Measurements from ENCODE around the gene GORAB. TPM values are rescaled to one million over a fixed set of nuclear protein-coding genes. Genes with fewer than 3 reads are reported as not detected.

Gene GORAB
- 9.2 and 10.1 TPM in 2 replicates for total RNA-seq (2012; rRNA removed)

- Histone ChIP-seq H3K36me3 (ENCODE audit: insufficient read depth, low read length) (no peaks in the 10 kb centered on the region), H3K9me3 (replicated peaks; ENCODE audit: low read length) (no peaks in the 10 kb centered on the region), H3K4me1 (ENCODE audit: control insufficient read depth, insufficient read depth, low read length) (peaks cover 8% of the 10 kb centered on the region), H3K4me2 (ENCODE audit: low read length) (peak within 1 kb of the TSS; percentile 84), H3K27me3 (ENCODE audit: control insufficient read depth, insufficient read depth, low read length) (no peaks in the 10 kb centered on the region), H3K9ac (ENCODE audit: low read depth, low read length) (peak within 1 kb of the TSS; percentile 94), H3K4me3 (ENCODE audit: low read length) (peak within 1 kb of the TSS; percentile 80)
These were observed at the start of gene GORAB for GRCh38 chr1:170531758-170532657. TSS of gene GORAB (plus strand) at chr1:170532166. CDS start at chr1:170532224, 58 bp downstream.

GRCh38 chr1:170483051-170483450, 48.9 kb upstream of the GORAB start:
- Histone ChIP-seq H3K9ac (ENCODE audit: low read depth, low read length) (no peak overlapping the region), H3K4me1 (ENCODE audit: control insufficient read depth, insufficient read depth, low read length) (no peaks in the 10 kb centered on the region), H3K4me2 (ENCODE audit: low read length) (no peak overlapping the region), H3K4me3 (ENCODE audit: low read length) (no peak overlapping the region), H3K27me3 (ENCODE audit: control insufficient read depth, insufficient read depth, low read length) (no peaks in the 10 kb centered on the region), H3K36me3 (ENCODE audit: insufficient read depth, low read length) (no peaks in the 10 kb centered on the region), H3K9me3 (replicated peaks; ENCODE audit: low read length) (no peaks in the 10 kb centered on the region)

GRCh38 chr1:170487503-170487902, 44.5 kb upstream of the GORAB start:
- no peaks in the 10 kb centered on the region for H3K4me1 ChIP-seq (ENCODE audit: control insufficient read depth, insufficient read depth, low read length)
- H3K4me3 ChIP-seq (ENCODE audit: low read length): no peak overlapping the region
- H3K4me2 ChIP-seq (ENCODE audit: low read length): no peak overlapping the region
- no peaks in the 10 kb centered on the region for H3K27me3 ChIP-seq (ENCODE audit: control insufficient read depth, insufficient read depth, low read length)
- no peaks in the 10 kb centered on the region for H3K9me3 ChIP-seq (replicated peaks; ENCODE audit: low read length)
- no peak overlapping the region for H3K9ac ChIP-seq (ENCODE audit: low read depth, low read length)
- no peaks in the 10 kb centered on the region for H3K36me3 ChIP-seq (ENCODE audit: insufficient read depth, low read length)

GRCh38 chr1:170491291-170491690, 40.7 kb upstream of the GORAB start:
- no peaks in the 10 kb centered on the region for H3K36me3 ChIP-seq (ENCODE audit: insufficient read depth, low read length)
- H3K4me1 ChIP-seq (ENCODE audit: control insufficient read depth, insufficient read depth, low read length): no peaks in the 10 kb centered on the region
- no peak overlapping the region for H3K4me3 ChIP-seq (ENCODE audit: low read length)
- H3K27me3 ChIP-seq (ENCODE audit: control insufficient read depth, insufficient read depth, low read length): no peaks in the 10 kb centered on the region
- no peaks in the 10 kb centered on the region for H3K9me3 ChIP-seq (replicated peaks; ENCODE audit: low read length)
- H3K9ac ChIP-seq (ENCODE audit: low read depth, low read length): no peak overlapping the region
- H3K4me2 ChIP-seq (ENCODE audit: low read length): no peak overlapping the region

- Histone ChIP-seq H3K4me3 (ENCODE audit: low read length) (no peak overlapping the region), H3K27me3 (ENCODE audit: control insufficient read depth, insufficient read depth, low read length) (no peaks in the 10 kb centered on the region), H3K4me1 (ENCODE audit: control insufficient read depth, insufficient read depth, low read length) (no peaks in the 10 kb centered on the region), H3K9ac (ENCODE audit: low read depth, low read length) (no peak overlapping the region), H3K36me3 (ENCODE audit: insufficient read depth, low read length) (no peaks in the 10 kb centered on the region), H3K4me2 (ENCODE audit: low read length) (no peak overlapping the region), H3K9me3 (replicated peaks; ENCODE audit: low read length) (no peaks in the 10 kb centered on the region)
These were observed 37.6 kb upstream of the GORAB start for GRCh38 chr1:170494369-170494768.

- Histone ChIP-seq H3K36me3 (ENCODE audit: insufficient read depth, low read length) (no peaks in the 10 kb centered on the region), H3K4me3 (ENCODE audit: low read length) (no peak overlapping the region), H3K4me1 (ENCODE audit: control insufficient read depth, insufficient read depth, low read length) (no peaks in the 10 kb centered on the region), H3K27me3 (ENCODE audit: control insufficient read depth, insufficient read depth, low read length) (no peaks in the 10 kb centered on the region), H3K9me3 (replicated peaks; ENCODE audit: low read length) (no peaks in the 10 kb centered on the region), H3K4me2 (ENCODE audit: low read length) (no peak overlapping the region), H3K9ac (ENCODE audit: low read depth, low read length) (no peak overlapping the region)
These were observed 37.0 kb upstream of the GORAB start for GRCh38 chr1:170495006-170495405.

GRCh38 chr1:170498876-170499275, 33.1 kb upstream of the GORAB start:
- no peaks in the 10 kb centered on the region for H3K4me1 ChIP-seq (ENCODE audit: control insufficient read depth, insufficient read depth, low read length)
- no peaks in the 10 kb centered on the region for H3K36me3 ChIP-seq (ENCODE audit: insufficient read depth, low read length)
- H3K27me3 ChIP-seq (ENCODE audit: control insufficient read depth, insufficient read depth, low read length): no peaks in the 10 kb centered on the region
- H3K9me3 ChIP-seq (replicated peaks; ENCODE audit: low read length): no peaks in the 10 kb centered on the region
- H3K4me2 ChIP-seq (ENCODE audit: low read length): no peak overlapping the region
- no peak overlapping the region for H3K4me3 ChIP-seq (ENCODE audit: low read length)
- no peak overlapping the region for H3K9ac ChIP-seq (ENCODE audit: low read depth, low read length)

GRCh38 chr1:170503665-170504064, 28.3 kb upstream of the GORAB start:
- Histone ChIP-seq H3K9me3 (replicated peaks; ENCODE audit: low read length) (no peaks in the 10 kb centered on the region), H3K4me1 (ENCODE audit: control insufficient read depth, insufficient read depth, low read length) (no peaks in the 10 kb centered on the region), H3K4me3 (ENCODE audit: low read length) (no peak overlapping the region), H3K9ac (ENCODE audit: low read depth, low read length) (no peak overlapping the region), H3K36me3 (ENCODE audit: insufficient read depth, low read length) (no peaks in the 10 kb centered on the region), H3K27me3 (ENCODE audit: control insufficient read depth, insufficient read depth, low read length) (no peaks in the 10 kb centered on the region), H3K4me2 (ENCODE audit: low read length) (no peak overlapping the region)

- H3K36me3 ChIP-seq (ENCODE audit: insufficient read depth, low read length): no peaks in the 10 kb centered on the region
These were observed 21.8 kb upstream of the GORAB start for GRCh38 chr1:170510163-170510562.

GRCh38 chr1:170511038-170511437, 20.9 kb upstream of the GORAB start:
- no peaks in the 10 kb centered on the region for H3K27me3 ChIP-seq (ENCODE audit: control insufficient read depth, insufficient read depth, low read length)
- H3K4me1 ChIP-seq (ENCODE audit: control insufficient read depth, insufficient read depth, low read length): no peaks in the 10 kb centered on the region
- no peaks in the 10 kb centered on the region for H3K36me3 ChIP-seq (ENCODE audit: insufficient read depth, low read length)
- H3K4me2 ChIP-seq (ENCODE audit: low read length): no peak overlapping the region
- H3K9ac ChIP-seq (ENCODE audit: low read depth, low read length): no peak overlapping the region
- no peak overlapping the region for H3K4me3 ChIP-seq (ENCODE audit: low read length)
- no peaks in the 10 kb centered on the region for H3K9me3 ChIP-seq (replicated peaks; ENCODE audit: low read length)

More at GRCh38 chr1:170510163-170510562, 21.8 kb upstream of the GORAB start:
- Histone ChIP-seq H3K9me3 (replicated peaks; ENCODE audit: low read length) (no peaks in the 10 kb centered on the region), H3K27me3 (ENCODE audit: control insufficient read depth, insufficient read depth, low read length) (no peaks in the 10 kb centered on the region), H3K4me2 (ENCODE audit: low read length) (no peak overlapping the region), H3K4me1 (ENCODE audit: control insufficient read depth, insufficient read depth, low read length) (no peaks in the 10 kb centered on the region), H3K9ac (ENCODE audit: low read depth, low read length) (no peak overlapping the region), H3K4me3 (ENCODE audit: low read length) (no peak overlapping the region)

- Histone ChIP-seq H3K27me3 (ENCODE audit: control insufficient read depth, insufficient read depth, low read length) (no peaks in the 10 kb centered on the region), H3K4me2 (ENCODE audit: low read length) (no peak overlapping the region), H3K9ac (ENCODE audit: low read depth, low read length) (no peak overlapping the region), H3K36me3 (ENCODE audit: insufficient read depth, low read length) (no peaks in the 10 kb centered on the region), H3K4me1 (ENCODE audit: control insufficient read depth, insufficient read depth, low read length) (no peaks in the 10 kb centered on the region), H3K9me3 (replicated peaks; ENCODE audit: low read length) (no peaks in the 10 kb centered on the region), H3K4me3 (ENCODE audit: low read length) (no peak overlapping the region)
These were observed 18.8 kb upstream of the GORAB start for GRCh38 chr1:170513138-170513537.
